Stimulated activated CD4-positive, alpha-beta T cell treated with anti-CD3 and anti-CD28 coated beads, Interleukin-1b, Interleukin-23, amount 100 ng/mL, for 4 hours (primary cell): ENCODE measurements around the gene NPFFR1.

Experiments used
- DNase-seq, 2 donors: peaks; one replicate each; pipeline ENCODE4 v3.0.0-alpha.2; 2020; ENCODE audit warnings: low read depth in 2 of 2

Gene NPFFR1

DNA sequence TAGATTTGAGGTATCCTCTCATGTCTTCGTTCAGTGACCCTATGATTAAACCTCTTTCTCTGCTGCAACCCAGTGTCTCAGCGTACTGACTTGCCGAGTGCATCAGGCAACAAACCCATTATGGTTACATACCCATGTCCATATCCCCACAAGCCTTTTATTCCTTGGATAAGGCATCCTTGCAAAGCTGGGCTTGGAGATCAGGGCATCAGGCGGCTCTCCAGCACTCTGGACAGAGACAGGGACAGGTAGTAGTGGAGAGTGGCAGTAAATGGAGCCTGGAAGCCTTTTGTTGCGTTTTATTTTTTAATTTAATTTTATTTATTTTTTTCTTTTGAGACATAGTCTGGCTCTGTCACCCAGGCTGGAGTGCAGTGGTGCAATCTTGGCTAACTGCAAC, 32.0 kb upstream of the NPFFR1 start:
- no peak for DNase-seq

DNA sequence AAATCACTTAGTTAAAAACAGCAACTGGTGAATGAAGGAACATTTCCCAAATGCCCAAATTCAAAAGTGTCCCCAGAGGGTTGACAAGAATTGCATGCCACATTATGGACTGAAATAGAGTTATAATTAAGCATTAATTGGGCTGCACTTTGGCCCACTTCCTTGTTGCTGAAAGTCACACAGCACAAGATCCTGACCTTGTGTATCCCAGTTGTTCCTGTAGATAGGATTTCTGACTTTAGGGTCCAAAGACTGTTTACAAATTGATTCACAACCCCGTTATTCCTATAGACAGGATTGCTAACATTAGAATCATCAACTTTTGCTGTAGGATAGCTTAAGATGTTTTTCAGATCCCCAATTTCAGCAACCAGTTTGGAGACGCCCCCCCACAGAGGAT, 31.5 kb upstream of the NPFFR1 start:
- no peak for DNase-seq

DNA sequence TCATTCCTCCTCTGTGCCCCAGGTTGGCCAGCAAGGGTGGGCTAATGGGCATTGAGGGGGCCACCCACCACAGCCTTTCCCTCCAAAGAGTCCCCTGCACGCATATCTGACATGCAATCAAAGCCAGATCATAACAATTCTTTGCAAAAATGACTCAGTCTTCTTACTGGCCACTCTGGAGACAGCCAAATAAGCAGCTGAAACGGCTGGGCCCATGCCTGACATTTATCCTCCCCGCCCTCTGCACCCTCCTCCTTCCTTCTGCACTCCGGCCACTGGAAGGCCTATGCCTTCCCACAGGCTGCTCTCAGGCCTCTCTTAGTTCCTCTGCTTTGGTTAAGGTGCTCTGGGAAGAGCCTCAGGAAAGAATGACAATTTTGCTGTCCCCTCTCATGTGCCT, 29.2 kb upstream of the NPFFR1 start:
- no peak for DNase-seq

DNA sequence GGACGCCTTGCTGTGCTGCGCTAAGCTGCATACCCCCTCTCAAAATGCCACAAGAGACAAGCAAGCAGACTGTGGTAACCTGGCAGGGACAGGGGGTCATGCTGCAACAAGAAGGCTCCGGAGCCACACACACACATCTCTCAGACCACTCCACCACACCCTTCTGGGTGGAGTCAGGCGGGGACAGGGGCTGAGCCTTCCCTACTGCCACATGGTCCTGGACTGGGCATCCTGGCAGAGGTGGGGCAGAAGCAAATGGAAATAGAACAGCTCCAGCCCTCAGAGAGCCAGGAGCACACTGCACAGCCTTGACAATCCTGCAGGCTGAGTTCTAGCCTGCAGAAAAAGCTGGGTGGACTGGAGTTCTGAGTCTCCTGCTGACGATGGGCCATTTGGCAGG, 28.4 kb upstream of the NPFFR1 start:
- no peak for DNase-seq

DNA sequence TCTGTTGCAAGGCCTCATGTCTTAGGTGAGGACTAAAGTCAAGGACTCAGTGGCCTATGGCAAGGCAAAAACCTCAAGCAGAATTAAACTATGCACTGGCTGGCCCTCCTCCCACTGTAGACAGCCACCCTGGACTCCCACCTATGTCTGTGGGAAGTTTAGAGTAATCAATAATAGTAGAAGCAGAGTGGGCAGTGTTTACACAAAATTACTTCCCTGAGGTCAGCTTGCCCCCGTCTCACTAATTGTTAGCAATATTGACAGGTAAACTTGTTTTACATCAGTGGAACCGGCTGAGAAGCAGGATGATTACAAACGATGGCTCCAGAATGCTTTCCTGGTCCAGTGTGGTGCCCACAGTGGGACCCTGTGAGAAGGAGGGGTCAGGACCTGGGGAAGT, 27.9 kb upstream of the NPFFR1 start:
- DNase-seq, result no peak

DNA sequence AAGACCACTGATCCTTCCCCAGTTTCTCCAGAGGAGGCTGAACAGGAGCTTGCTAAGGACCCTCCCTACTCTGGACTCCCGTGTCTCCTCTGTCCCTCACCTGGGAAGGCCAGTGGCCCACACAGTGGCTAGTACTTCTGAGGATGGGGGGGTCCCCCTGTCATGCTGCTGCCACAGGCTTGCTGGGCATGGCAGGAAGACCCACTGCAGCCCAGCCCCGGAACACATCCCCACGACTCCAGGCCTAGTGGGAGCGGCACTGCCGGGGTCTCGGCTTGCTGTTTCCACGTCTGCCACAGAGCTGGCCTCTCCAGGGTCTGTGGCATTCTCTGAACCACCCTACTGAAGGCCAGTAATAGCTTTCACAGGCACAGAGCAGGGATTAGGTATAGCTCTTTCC, 25.9 kb upstream of the NPFFR1 start:
- no peak for DNase-seq

DNA sequence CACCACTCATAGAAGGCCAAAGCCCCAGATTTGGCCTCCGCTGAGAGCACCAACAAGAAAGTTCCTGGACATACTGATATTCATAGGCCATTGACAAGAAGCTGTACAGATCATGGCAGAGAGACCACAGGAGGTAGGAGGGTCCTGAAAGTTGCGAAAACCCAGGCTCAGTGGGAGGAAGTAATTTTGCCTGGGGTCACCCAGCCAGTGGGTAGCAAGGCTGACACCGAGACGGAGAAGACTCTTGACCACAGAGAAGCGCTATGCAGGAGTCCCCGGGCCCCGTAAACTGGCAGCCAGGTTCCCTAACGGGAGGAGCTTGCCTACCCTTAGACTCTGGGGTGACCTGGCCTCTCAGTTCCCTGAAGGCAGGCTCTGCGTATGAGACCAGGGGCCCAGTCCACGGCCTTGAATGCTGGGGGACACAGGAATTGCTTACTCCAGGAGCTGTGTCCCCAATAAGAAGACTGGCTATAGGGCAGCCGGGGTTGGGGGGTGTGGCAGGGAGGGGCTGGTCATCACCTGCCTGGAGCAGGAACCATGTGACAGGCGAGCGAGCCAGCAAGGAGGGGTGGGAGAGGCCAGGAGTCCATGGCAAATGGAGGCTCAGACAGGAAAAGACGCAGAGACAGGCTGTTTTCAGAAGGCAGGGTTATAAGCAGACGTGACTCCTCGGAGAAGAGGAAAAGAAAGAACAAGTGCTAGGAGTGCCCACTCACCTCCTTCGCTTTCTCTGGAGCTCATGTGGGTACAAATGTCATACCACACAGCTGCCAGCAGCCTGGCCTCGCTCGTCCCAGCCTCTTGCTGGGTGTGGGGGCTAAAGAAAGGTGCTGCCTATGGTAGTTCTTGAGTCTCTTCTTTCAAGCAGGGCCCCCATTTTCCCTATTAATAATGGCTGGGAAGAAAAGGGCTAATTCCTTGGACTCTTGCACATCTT, 24.6 kb upstream of the NPFFR1 start:
- no peak for DNase-seq

DNA sequence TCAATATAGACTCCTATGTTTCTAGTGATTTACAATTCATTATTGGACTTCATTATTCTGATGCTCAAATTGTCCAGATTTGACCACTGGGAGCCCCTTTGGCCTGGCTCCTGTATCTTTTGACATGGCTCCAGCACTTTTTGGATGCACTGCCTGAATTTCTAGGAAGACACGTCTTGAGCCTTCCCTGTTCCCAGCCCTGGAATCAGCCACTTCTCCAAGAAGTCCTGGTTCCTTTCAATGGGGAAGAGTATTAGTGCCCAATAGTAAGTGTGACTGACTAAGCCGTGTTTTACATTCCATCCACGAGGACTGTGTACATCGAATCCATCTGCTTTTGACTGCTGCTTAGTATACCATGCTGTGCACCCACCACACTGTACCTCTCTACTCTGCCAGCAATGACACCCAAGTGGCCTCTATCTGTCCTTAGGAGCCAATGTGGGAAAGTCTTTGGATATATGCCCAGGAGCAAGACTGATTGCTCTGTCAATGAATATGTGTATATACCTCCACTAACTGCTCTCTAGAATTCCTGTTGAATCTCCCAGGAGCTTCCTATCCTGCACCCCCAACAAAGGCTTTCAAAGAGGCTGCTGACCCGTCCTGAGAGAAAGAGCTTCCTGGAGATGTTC, 23.2 kb upstream of the NPFFR1 start:
- DNase-seq, result no peak

DNA sequence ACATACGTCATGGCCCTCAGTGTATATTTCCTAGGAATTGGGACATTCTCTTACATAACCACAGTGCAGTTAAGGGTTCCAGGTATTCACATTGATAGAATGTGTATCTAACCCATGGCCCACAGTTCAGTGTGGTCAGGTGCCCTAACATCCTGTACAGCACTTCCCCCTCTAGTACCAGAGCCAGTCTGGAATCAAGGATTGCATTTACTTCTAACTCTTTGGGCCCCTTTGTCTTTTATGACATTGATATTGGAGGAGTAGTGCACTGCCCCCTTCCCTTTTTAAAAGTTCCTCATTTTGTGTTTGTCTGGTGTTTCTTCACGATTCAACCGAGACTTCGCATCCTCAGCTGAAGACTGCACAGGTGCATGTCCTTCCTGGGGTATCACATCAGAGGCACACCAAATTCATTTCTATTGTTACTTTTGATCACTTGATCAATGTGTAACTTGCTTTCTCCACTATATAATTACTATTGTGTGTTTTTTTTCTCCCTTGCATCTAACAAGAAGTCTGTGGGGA, 22.4 kb upstream of the NPFFR1 start:
- no peak for DNase-seq

DNA sequence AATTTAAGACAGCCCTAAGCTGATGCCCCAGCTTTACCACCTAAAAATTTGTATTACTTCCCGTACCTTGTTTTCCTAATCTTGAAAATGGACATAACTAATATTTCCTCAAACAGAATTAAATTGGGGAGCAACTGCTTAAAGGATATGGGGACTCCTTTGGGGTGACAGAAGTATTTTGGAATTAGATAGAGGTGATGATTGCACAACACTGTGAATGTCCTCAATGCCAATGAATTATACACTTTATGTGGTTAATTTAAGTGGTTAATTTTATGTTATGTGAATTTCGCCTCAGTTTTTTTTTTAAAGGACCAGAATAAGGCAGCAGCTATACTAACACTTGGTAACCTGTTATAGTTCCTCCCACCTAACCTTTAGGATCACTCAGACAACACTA, 19.9 kb upstream of the NPFFR1 start:
- no peak for DNase-seq

DNA sequence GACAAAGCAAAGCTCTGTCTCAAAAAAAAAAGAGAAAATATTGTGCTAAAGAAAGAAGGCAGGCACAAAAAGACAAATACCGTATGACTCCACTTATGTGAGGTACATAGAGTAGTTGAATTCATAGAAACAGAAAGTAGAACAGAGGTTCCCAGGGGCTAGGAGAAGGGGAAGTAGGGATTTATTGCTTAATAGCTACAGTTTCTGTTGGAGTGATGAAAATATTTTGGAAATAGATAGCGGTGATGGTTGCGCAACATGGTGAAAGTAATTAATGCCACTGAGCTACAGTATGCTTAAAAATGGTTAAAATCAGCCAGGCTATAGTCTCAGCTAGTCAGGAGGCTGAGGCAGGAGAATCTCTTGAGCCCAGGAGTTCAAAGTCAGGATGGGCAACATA, 18.5 kb upstream of the NPFFR1 start:
- DNase-seq, result no peak

DNA sequence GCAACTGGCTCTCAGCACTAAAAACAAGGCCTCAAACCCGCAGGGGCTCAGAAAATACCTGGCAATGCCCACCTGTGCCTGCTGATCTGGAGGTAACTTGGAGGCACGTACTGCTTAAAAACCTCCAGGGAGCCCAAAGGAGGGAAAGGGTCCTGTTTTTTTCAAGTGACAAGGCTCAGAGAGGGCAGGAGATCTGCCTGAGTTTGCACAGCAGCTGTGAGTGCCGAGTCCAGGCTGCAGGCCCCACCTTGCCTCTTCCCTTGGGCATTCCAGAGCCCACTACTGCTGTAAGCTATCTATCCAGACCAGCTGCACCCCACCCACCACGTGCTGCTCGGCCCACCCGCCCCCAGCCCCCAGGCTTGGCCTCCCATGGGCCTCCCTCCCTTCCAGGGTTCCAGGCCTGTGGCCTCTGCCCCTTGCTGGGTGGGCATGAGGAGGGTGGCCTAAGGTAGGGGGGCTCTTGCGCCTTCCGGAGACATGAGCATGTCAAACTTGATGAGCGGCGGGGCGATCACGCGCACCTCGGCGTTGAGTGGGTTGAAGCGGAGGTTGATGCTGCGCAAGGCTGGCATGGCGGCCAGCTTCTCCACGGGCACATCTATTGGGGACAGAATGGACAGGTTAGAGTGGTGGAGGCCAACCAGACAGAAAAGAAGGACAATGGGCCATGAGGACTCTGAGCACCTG, 17.2 kb upstream of the NPFFR1 start:
- DNase-seq, result no peak

DNA sequence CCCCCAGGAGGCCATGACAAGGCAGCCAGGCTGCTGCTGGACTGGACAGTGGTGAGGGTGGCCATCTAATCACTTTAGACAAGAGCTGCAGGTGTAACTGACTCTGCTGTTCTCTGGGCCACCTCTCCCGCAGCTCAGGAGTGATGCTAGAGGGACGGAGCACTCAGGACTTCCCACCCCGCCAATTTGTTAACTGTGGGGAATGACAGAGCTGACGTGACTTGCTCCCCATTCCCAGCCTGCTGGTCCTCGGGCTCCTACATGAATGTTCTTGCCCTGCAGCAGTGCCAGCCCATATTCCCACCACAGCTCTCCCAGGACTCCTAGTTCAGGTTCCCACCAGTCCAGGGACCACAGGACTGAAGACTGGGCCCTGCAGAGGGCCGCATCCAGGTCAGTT, 16.7 kb upstream of the NPFFR1 start:
- no peak for DNase-seq

DNA sequence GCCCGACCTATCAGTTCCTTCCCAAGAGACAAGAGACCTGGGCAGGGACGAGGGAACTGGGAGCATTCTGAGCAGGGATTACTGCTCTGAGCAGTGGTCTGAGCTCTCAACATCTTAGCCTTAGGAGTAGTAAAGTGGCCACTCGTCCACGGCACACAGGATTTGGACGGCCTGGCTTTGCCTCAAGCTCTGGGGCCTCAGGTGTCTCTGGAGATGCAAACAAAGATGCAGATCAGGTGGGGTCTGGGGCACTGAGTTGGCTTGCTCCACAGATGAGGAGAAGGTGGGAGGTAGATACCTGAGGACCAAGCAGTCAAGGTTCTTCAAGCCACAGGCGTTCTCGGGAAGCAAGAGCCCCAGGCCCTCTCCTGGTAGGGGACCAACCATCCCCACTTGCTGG, 16.1 kb upstream of the NPFFR1 start:
- DNase-seq, result no peak

DNA sequence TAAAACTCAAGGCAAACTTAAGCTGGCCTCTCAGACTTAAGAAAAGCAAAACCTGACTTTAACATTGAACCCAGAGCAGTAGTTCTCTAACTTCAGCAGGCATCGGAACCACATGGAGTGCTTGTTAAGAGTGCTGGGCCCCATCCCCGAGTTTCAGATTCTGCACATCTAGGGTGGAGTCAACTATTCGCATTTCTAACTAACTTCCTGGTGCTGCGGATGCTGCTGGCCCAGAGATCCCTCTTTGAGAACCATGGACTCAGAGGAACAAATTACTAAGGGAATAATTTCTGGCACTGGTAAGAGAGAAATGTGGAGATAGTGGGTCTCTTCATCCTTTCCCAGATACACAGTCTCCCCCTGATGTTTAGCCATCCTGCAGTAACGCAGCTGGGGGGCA, 14.6 kb upstream of the NPFFR1 start:
- DNase-seq, result no peak

DNA sequence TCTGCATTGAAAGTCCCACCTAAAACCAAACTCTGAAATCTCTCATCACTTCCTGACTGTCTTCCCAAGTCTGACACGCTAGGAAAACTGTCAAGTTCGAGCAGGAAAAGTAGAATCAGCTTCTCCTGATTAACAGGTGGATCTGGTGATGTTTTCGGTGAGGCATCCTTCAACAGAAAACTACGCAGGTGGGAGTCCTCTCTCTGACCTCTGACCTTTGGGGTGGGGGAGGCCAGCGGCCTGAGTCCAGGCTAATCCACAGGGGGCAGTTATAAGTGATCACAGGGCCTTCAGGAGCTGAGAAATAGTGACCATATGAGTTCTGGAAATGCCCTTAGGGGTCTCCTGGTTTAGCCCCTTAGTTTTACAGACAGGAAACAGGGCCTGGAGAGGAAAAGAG, 13.4 kb upstream of the NPFFR1 start:
- DNase-seq, result no peak

DNA sequence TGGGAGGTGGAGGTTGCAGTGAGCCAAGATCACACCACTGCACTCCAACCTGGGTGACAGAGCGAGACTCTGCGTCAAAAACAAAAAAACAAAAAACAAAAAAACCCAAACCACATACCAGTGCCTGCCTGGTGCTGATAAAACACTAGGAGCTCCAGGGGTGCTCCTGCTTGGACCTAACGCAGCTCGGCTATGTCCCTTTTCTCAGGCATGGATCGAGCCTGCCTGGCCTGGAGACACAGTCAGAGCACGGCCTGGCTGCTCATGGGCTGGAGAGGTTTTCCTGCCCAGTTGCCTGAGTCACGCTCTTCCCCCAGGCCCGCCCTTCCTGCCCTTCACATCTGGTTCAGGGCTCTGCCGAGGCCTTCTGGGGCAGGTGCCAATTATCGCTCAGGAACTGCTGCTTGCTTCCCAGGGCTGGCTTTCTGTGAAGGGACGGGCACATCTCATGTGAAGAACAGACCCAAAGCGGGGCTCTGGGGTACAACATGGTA, 12.6 kb upstream of the NPFFR1 start:
- no peak for DNase-seq

DNA sequence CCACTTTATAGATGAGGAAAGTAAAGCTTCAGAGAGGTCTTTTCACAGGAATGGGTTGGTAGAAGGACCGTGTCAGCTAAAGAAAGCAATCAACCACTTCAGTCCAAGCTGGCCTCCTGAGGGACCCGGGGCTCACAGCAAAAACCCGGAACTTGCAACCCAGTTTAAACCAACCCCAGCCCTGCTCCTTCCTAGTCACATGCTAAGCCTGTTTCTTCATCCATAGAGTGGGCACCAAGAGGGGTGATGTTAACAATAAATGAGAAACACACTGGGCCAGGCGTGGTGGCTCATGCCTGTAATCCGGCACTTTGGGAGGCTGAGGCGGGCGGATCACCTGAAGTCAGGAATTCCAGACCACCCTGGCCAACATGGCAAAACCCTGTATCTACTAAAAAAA, 12.1 kb upstream of the NPFFR1 start:
- DNase-seq, result no peak

DNA sequence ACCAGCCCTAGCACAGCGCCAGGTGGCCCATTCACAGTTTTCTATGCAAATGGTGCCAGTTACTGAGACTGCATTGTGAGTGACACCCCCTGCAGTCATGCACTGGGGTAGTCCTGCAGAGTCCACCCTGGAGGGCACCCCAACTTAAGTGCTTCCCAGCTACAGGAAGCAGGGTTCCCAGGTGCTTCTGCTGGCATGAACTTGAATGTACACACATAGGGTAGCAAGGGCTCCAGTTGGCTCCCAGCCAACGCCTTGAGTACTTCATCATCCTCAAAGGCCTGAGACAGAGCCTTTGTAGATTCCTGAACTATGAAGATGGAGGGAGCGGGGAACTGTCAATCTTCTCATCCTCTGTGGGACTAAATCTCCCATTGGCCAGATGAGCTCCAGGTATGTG, 11.5 kb upstream of the NPFFR1 start:
- no peak for DNase-seq

DNA sequence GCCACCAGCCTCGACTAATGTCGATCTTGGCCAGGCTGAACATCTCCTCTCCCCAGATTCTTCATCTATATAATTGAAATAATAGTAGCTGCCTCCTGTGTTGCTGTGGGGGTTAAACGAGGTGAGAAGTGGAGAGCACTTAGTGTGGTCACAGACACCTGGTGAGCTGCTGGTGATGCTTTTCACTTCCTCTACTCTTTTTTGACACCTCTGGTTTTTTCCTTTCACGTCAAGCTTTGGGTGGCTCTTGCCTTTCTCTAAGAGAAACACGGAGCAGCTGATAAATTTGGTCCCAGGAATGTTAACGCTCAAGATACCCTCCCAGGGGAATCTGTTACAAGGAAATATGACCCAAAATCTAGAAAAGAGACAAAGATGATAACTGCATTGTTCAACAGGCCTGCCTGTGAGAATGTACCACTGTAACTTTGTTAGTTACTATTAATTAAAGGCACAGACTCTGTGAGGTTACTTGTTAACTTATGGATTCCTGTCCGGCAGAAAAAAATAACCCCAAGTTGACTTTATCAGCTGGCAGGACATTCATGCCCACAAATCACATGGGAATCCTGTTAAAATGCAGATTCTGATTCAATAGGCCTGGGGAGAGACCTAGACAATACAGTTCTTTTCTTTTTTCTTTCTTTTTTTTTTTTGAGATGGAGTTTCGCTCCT, 9.5 kb upstream of the NPFFR1 start:
- DNase-seq, result no peak

DNA sequence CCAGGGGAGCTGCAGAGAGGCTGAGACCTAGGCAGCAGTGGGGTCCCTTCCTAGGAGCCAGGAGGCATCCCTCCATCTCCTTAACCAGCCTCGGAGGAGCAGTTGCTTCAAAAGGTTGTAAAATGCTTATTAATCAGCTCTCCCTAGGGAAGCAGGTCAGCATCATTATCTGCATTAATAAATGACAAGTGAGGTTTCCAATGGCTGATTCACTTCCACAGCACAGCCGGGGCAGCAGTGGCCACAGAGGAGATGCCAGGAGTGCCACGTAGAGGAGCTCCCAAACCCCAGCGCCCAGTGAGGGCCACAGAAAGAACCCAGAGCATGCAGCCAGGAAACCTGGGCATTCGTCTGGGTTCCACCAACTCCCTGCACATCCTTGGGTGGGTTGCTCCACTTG, 8.2 kb upstream of the NPFFR1 start:
- no peak for DNase-seq

DNA sequence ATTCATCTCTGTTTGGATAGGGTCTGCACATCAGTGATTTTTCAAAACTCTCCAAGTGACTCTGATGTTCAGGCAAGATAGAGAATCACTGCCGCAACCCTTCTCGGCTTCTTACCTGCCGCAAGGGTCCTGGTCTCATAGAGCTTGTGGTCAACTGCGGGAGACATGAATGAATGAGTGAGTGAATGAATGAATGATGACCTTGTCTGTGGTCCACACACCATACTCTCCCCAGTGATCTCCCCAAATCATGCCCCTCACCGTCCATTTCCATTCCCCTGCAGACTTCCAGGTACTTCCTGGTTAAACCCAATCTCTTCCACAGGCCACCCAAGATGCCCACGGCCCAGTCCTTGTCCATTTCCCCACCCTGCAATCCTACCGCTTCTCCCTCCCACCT, 5.9 kb upstream of the NPFFR1 start:
- no peak for DNase-seq
